GM23338 (cell line): Measurements from ENCODE around the gene C16orf74.

Source experiments
- CREB1 ChIP-seq: fragments of 250-450 bp; sonication (Bioruptor Pico); IDR thresholded peaks from 2 replicates; pipeline ENCODE4 v1.5.0; 2020; ENCODE audit warnings: low read depth, mild to moderate bottlenecking, moderate library complexity
- EZH2 ChIP-seq: fragments of 200-600 bp; sonication (generic); IDR thresholded peaks from one replicate; pipeline ENCODE4 v1.8.0; 2017; ENCODE audit warnings: antibody characterized with exemption, mild to moderate bottlenecking, low read depth; ENCODE audit not compliant: unreplicated experiment
- EZH2phosphoT487 ChIP-seq: fragments of 200-600 bp; sonication (generic); IDR thresholded peaks from one replicate; pipeline ENCODE4 v1.8.1; 2018; ENCODE audit warnings: antibody characterized with exemption; ENCODE audit not compliant: unreplicated experiment
- JUNB ChIP-seq: IDR thresholded peaks from one replicate; pipeline ENCODE4 v1.6.1; 2016; ENCODE audit warnings: antibody characterized with exemption; ENCODE audit not compliant: unreplicated experiment
- NANOG ChIP-seq: IDR thresholded peaks from 2 replicates; pipeline ENCODE4 v1.6.1; 2016; ENCODE audit warnings: antibody characterized with exemption, borderline replicate concordance
- POLR2AphosphoS5 ChIP-seq: IDR thresholded peaks from 2 replicates; pipeline ENCODE4 v1.6.1; 2016; ENCODE audit warnings: antibody characterized with exemption, low read depth
- ZNF114 ChIP-seq: fragments of 250-450 bp; sonication (Bioruptor Pico); IDR thresholded peaks from 2 replicates; pipeline ENCODE4 v1.5.0; 2020; ENCODE audit warnings: mild to moderate bottlenecking, moderate library complexity
- TF ChIP-seq, protein P1 (sequence below), 2 experiments: fragments of 200-600 bp in 1 of 2; sonication (generic) in 1 of 2; conservative IDR thresholded peaks; 2 replicates each; pipeline versions ENCODE4 v1.5.1 to v1.6.1; 2016 to 2017; ENCODE audit warnings: antibody characterized with exemption in 2 of 2, low read depth in 2 of 2, mild to moderate bottlenecking in 2 of 2, moderate library complexity in 1 of 2
- TF ChIP-seq, protein P2 (sequence below): IDR thresholded peaks from one replicate; pipeline ENCODE4 v1.6.1; 2018; ENCODE audit warnings: antibody characterized with exemption; ENCODE audit not compliant: unreplicated experiment
- TF ChIP-seq, protein P3 (sequence below): IDR thresholded peaks from 2 replicates; pipeline ENCODE4 v1.6.1; 2016; ENCODE audit warnings: antibody characterized with exemption

DNA sequence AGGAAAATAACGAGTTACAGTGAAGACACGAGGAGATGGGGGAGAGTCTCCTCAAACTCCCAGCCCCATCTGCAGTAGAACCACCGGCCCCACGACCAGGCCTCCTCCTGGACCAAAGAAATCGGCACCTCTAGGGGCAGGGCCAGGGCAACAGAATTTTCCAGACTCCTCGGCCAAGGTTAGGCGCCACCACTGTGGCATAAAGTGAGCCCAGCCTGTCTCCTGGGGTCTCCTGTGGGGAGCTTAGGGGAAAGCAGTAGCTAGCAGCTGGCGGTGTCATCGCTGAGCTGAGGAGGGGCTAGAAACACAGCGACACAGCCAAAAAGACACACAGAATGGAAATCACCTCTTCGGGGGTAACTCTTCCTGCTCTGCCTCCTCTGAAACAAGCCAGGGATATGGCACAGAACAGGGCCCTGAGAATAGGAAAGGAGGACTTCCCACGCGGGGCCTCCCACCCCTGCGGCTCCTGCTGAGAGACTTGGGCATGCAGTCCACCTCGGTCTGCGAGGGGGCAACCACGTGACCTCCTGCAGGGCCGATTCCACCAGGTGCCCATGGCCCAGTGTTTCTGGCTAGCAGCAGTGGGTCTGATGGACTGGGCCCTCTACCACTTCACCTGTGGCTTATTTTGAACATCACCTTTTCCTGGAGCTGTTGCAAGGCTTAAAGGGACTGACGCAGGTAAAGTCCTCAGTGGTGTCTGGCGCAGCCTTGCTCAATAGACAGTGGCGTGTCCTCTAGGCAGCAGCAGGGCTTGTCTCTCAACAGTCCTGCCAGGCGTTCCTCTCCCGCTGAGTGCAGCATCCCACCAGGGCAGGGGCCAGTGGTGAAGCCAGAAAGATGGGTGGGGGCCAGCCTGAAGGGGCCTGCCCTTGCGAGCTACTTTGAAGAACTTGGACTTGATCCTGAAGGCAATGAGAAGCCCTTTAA is 55.4 kb downstream of the C16orf74 start:
- TF ChIP-seq, protein P1, sequence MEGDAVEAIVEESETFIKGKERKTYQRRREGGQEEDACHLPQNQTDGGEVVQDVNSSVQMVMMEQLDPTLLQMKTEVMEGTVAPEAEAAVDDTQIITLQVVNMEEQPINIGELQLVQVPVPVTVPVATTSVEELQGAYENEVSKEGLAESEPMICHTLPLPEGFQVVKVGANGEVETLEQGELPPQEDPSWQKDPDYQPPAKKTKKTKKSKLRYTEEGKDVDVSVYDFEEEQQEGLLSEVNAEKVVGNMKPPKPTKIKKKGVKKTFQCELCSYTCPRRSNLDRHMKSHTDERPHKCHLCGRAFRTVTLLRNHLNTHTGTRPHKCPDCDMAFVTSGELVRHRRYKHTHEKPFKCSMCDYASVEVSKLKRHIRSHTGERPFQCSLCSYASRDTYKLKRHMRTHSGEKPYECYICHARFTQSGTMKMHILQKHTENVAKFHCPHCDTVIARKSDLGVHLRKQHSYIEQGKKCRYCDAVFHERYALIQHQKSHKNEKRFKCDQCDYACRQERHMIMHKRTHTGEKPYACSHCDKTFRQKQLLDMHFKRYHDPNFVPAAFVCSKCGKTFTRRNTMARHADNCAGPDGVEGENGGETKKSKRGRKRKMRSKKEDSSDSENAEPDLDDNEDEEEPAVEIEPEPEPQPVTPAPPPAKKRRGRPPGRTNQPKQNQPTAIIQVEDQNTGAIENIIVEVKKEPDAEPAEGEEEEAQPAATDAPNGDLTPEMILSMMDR (conservative IDR thresholded peaks at IDR 0.05; ENCODE audit: low read depth in 2 of 2): no peak
- TF ChIP-seq EZH2phosphoT487 (no peak), POLR2AphosphoS5 (no peak), EZH2 (no peak), CREB1 (no peak), JUNB (no peak), NANOG (no peak), ZNF114 (no peak)
- TF ChIP-seq, protein P2, sequence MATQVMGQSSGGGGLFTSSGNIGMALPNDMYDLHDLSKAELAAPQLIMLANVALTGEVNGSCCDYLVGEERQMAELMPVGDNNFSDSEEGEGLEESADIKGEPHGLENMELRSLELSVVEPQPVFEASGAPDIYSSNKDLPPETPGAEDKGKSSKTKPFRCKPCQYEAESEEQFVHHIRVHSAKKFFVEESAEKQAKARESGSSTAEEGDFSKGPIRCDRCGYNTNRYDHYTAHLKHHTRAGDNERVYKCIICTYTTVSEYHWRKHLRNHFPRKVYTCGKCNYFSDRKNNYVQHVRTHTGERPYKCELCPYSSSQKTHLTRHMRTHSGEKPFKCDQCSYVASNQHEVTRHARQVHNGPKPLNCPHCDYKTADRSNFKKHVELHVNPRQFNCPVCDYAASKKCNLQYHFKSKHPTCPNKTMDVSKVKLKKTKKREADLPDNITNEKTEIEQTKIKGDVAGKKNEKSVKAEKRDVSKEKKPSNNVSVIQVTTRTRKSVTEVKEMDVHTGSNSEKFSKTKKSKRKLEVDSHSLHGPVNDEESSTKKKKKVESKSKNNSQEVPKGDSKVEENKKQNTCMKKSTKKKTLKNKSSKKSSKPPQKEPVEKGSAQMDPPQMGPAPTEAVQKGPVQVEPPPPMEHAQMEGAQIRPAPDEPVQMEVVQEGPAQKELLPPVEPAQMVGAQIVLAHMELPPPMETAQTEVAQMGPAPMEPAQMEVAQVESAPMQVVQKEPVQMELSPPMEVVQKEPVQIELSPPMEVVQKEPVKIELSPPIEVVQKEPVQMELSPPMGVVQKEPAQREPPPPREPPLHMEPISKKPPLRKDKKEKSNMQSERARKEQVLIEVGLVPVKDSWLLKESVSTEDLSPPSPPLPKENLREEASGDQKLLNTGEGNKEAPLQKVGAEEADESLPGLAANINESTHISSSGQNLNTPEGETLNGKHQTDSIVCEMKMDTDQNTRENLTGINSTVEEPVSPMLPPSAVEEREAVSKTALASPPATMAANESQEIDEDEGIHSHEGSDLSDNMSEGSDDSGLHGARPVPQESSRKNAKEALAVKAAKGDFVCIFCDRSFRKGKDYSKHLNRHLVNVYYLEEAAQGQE: no peak
- TF ChIP-seq, protein P3, sequence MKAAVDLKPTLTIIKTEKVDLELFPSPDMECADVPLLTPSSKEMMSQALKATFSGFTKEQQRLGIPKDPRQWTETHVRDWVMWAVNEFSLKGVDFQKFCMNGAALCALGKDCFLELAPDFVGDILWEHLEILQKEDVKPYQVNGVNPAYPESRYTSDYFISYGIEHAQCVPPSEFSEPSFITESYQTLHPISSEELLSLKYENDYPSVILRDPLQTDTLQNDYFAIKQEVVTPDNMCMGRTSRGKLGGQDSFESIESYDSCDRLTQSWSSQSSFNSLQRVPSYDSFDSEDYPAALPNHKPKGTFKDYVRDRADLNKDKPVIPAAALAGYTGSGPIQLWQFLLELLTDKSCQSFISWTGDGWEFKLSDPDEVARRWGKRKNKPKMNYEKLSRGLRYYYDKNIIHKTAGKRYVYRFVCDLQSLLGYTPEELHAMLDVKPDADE: no peak
